OCI-LY1 (cell line): ENCODE results near the gene KLHL25.

Experiments used
- H2AFZ ChIP-seq: fragments of 200-600 bp; sonication (generic), shearing (Covaris generic); 2 replicates; pipeline ENCODE4 v1.6.0; 2014; ENCODE audit warnings: antibody characterized with exemption, mild to moderate bottlenecking, low read length
- H3F3A ChIP-seq: fragments of 200-600 bp; sonication (generic), shearing (Covaris generic); 2 replicates; pipeline ENCODE4 v1.6.0; 2014; ENCODE audit warnings: mild to moderate bottlenecking, antibody characterized with exemption, low read length, moderate library complexity; ENCODE audit not compliant: insufficient read depth
- H3K27ac ChIP-seq: fragments of 200-600 bp; sonication (generic); 2 replicates; pipeline ENCODE4 v1.5.1; 2014; ENCODE audit warnings: low read length, mixed run types, mild to moderate bottlenecking, low read depth; ENCODE audit not compliant: poor library complexity, severe bottlenecking
- H3K27me3 ChIP-seq: fragments of 200-600 bp; sonication (generic); 2 replicates; pipeline ENCODE4 v1.6.0; 2014; ENCODE audit warnings: antibody characterized with exemption, mild to moderate bottlenecking, low read length, moderate library complexity; ENCODE audit not compliant: insufficient read depth
- H3K36me3 ChIP-seq: fragments of 200-600 bp; sonication (generic); 2 replicates; pipeline ENCODE4 v1.6.1; 2014; ENCODE audit warnings: mild to moderate bottlenecking, antibody characterized with exemption, low read length, moderate library complexity, mixed read lengths; ENCODE audit not compliant: insufficient read depth
- H3K4me1 ChIP-seq: fragments of 200-600 bp; sonication (generic); 2 replicates; pipeline ENCODE4 v1.5.1; 2014; ENCODE audit warnings: mild to moderate bottlenecking, low read length, moderate library complexity; ENCODE audit not compliant: insufficient read depth, severe bottlenecking
- H3K4me2 ChIP-seq: fragments of 200-600 bp; sonication (generic), shearing (Covaris generic); 2 replicates; pipeline ENCODE4 v1.6.1; 2014; ENCODE audit warnings: low read length
- H3K4me3 ChIP-seq: fragments of 200-600 bp; sonication (generic); 2 replicates; pipeline ENCODE4 v1.5.1; 2014; ENCODE audit warnings: low read length, low read depth, mild to moderate bottlenecking, mixed read lengths; ENCODE audit not compliant: poor library complexity, severe bottlenecking
- H3K79me2 ChIP-seq: fragments of 200-600 bp; shearing (Covaris generic); 2 replicates; pipeline ENCODE4 v1.6.1; 2016; ENCODE audit warnings: mixed run types, low read length, mixed read lengths; ENCODE audit not compliant: insufficient read depth
- H3K9ac ChIP-seq: fragments of 200-600 bp; sonication (generic), shearing (Covaris generic); 2 replicates; pipeline ENCODE4 v1.6.1; 2014; ENCODE audit warnings: mild to moderate bottlenecking, low read length, mixed read lengths
- H3K9me2 ChIP-seq: fragments of 200-600 bp; sonication (generic), shearing (Covaris generic); 2 replicates; pipeline ENCODE4 v1.6.1; 2014; ENCODE audit warnings: low read depth, mild to moderate bottlenecking, low read length, mixed read lengths
- H3K9me3 ChIP-seq: fragments of 200-600 bp; shearing (Covaris generic); 2 replicates; pipeline ENCODE4 v1.6.1; 2014; ENCODE audit warnings: low read length, mixed read lengths
- H4K20me1 ChIP-seq: fragments of 200-600 bp; sonication (generic), shearing (Covaris generic); 2 replicates; pipeline ENCODE4 v1.6.0; 2016; ENCODE audit warnings: mild to moderate bottlenecking, low read length; ENCODE audit not compliant: insufficient read depth
- EZH2 ChIP-seq: fragments of 200-600 bp; sonication (generic), shearing (Covaris generic); IDR thresholded peaks from 2 replicates; pipeline ENCODE4 v1.8.0; 2017; ENCODE audit warnings: borderline replicate concordance, mixed run types, mild to moderate bottlenecking, antibody characterized with exemption, low read length, moderate library complexity, mixed read lengths
- TF ChIP-seq, protein P1 (sequence below): fragments of 200-600 bp; sonication (generic), shearing (Covaris generic); IDR thresholded peaks from 2 replicates; pipeline ENCODE4 v1.5.1; 2017; ENCODE audit warnings: mild to moderate bottlenecking, antibody characterized with exemption, low read length, moderate library complexity, mixed read lengths

Gene KLHL25

DNA sequence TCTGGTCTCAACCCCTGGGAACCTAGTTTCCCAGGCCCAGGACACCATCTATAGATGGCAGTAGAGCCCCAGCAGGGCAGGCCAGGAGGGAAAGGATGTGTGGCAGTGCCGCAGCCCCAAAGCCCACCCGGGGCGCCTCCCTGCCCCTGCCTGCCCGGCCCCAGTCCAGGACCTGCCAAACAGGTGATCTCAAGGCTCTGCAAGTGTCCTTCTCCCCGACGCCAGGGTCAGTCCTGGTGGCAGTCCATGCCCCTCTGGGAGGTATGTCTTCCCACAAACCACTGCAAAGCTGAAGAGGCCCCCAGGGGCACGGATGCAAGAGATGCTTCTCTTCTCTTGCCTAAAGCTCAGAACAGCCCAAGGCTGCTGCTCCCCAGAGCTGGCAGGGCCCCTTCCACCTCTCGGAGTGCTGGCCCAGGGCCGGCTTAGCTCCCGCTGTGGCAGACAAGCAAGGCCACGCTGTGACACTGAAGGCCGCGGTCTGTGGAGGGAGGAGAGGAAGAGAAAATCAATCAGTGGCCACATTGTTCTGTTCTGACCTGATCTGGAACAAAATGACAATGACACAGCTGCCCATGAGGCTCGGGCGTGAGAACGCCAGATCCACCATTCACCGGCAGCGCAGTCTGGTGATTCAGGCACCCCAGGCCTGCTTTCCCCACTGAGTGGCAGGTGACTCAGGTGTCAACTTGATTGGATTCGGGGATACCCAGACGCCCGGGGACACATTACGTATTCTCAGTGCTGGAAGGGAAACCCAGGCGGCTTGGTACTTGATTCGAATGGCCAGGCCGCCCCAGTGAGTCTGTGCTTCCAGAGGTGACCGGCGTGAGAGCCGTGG, 34.0 kb downstream of the KLHL25 start:
- Histone ChIP-seq H3K9ac (no peak overlapping the region), H3K4me3 (no peak overlapping the region), H2AFZ (no peak overlapping the region), H3K9me3 (no peaks in the 10 kb centered on the region), H3K79me2 (no peaks in the 10 kb centered on the region), H3F3A (no peaks in the 10 kb centered on the region), H3K4me2 (no peak overlapping the region), H3K9me2 (no peaks in the 10 kb centered on the region), H3K27me3 (no peaks in the 10 kb centered on the region), H3K36me3 (no peaks in the 10 kb centered on the region), H4K20me1 (no peaks in the 10 kb centered on the region), H3K4me1 (no peaks in the 10 kb centered on the region), H3K27ac (no peak overlapping the region)
- no peak for TF ChIP-seq EZH2
- TF ChIP-seq, protein P1, sequence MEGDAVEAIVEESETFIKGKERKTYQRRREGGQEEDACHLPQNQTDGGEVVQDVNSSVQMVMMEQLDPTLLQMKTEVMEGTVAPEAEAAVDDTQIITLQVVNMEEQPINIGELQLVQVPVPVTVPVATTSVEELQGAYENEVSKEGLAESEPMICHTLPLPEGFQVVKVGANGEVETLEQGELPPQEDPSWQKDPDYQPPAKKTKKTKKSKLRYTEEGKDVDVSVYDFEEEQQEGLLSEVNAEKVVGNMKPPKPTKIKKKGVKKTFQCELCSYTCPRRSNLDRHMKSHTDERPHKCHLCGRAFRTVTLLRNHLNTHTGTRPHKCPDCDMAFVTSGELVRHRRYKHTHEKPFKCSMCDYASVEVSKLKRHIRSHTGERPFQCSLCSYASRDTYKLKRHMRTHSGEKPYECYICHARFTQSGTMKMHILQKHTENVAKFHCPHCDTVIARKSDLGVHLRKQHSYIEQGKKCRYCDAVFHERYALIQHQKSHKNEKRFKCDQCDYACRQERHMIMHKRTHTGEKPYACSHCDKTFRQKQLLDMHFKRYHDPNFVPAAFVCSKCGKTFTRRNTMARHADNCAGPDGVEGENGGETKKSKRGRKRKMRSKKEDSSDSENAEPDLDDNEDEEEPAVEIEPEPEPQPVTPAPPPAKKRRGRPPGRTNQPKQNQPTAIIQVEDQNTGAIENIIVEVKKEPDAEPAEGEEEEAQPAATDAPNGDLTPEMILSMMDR: peak; percentile 14; the same call in 1 of the 2 replicates

DNA sequence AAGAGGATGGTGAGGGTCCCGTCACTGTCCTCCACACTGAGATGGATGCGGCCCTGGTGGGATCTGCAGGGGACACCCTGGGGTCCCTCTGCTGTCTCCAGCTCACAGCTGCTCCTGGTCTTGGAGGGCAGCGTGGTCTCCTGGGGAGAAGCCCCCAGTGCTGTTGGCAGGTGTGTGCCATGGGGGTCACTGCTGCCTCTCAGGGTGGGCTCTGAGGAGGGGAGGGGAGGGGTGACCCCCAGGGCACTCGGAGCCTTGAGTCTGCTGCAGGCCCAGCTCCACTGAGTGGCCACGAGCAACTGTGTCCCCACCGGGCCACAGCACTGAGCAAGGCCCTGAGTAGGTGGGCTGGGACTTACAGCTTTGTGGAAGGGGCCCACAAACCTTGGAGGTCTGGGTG, 34.7 kb downstream of the KLHL25 start:
- Histone ChIP-seq H3K4me2 (no peak overlapping the region), H3K36me3 (no peaks in the 10 kb centered on the region), H3K27ac (no peak overlapping the region), H3K9ac (no peak overlapping the region), H3K9me2 (no peaks in the 10 kb centered on the region), H2AFZ (no peak overlapping the region), H3K27me3 (no peaks in the 10 kb centered on the region), H3K9me3 (no peaks in the 10 kb centered on the region), H3K4me1 (no peaks in the 10 kb centered on the region), H3K79me2 (no peaks in the 10 kb centered on the region), H3F3A (no peaks in the 10 kb centered on the region), H3K4me3 (no peak overlapping the region), H4K20me1 (no peaks in the 10 kb centered on the region)
- TF ChIP-seq EZH2: no peak
- TF ChIP-seq, protein P1: no peak

DNA sequence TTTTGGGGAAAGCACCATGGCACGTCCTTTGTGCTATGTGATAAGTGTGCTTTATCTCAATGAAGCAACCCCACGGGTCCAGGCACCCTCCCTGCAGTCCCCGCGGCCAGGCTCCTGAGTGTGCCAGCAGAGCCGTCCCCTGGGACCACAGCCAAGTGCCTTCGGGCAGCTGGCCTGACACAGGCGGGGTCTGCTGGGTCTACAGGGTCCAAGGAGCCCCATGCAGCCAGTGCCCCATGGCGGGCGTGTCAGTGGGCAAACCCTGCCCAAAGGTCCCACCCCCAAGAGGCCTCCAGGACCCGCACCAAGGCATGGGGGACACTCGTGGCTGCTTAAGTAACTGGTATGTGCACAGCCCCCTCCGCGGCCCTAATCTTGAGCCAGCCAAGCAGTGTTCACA, 35.3 kb downstream of the KLHL25 start:
- no peak for TF ChIP-seq EZH2
- TF ChIP-seq, protein P1: no peak
- Histone ChIP-seq H3K27ac (no peak overlapping the region), H3K4me1 (no peaks in the 10 kb centered on the region), H3K9ac (no peak overlapping the region), H3K36me3 (no peaks in the 10 kb centered on the region), H3K4me3 (no peak overlapping the region), H3K9me3 (no peaks in the 10 kb centered on the region), H3K4me2 (no peak overlapping the region), H3K79me2 (no peaks in the 10 kb centered on the region), H2AFZ (no peak overlapping the region), H3K9me2 (no peaks in the 10 kb centered on the region), H3F3A (no peaks in the 10 kb centered on the region), H3K27me3 (no peaks in the 10 kb centered on the region), H4K20me1 (no peaks in the 10 kb centered on the region)
